Measurements from ENCODE around the gene BDH1.

DNA sequence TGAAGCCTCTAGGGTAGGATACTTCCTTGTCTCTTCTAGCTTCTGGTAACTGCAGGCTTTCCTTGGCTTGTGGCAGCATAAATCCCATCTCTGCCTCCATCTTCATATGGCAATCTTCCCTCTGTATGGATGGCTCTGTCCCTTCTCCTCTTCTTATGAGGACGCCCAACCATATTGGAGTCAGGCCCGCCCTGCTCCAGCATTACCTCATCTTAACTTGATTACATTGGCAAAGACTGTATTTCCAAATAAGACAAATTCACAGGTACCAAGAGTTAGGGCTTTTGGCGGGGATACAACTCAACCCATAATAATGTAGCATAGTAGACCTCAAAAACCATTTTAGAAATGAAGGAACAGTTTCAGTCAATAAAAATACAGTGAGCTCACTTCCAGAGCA, 75.4 kb downstream of the BDH1 start:
- TF ChIP-seq, protein P1, sequence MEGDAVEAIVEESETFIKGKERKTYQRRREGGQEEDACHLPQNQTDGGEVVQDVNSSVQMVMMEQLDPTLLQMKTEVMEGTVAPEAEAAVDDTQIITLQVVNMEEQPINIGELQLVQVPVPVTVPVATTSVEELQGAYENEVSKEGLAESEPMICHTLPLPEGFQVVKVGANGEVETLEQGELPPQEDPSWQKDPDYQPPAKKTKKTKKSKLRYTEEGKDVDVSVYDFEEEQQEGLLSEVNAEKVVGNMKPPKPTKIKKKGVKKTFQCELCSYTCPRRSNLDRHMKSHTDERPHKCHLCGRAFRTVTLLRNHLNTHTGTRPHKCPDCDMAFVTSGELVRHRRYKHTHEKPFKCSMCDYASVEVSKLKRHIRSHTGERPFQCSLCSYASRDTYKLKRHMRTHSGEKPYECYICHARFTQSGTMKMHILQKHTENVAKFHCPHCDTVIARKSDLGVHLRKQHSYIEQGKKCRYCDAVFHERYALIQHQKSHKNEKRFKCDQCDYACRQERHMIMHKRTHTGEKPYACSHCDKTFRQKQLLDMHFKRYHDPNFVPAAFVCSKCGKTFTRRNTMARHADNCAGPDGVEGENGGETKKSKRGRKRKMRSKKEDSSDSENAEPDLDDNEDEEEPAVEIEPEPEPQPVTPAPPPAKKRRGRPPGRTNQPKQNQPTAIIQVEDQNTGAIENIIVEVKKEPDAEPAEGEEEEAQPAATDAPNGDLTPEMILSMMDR (IDR thresholded peaks at IDR 0.05): no peak
- TF ChIP-seq POLR2A (IDR thresholded peaks at IDR 0.05): no peak
